CD8-positive, alpha-beta memory T cell (primary cell): ENCODE results near the gene SELL. TPM values are rescaled to one million over a fixed set of nuclear protein-coding genes. Genes with fewer than 3 reads are reported as not detected.
A peak's percentile ranks its signal among the peaks of the same experiment; 100 is the strongest.
"Not testable (repeated sequence)": the region's sequence is repeated elsewhere in the genome, so short reads cannot be mapped to it uniquely, and the experiment has no call there.

Experiments used
- CTCF ChIA-PET: fragments of 350-600 bp; sonication (Branson Sonifier 250); formaldehyde crosslinking; loops from one replicate; lab custom pipeline; 2021; ENCODE audit warnings: antibody characterized with exemption; lab: Charles Lee
- POLR2A ChIA-PET: fragments of 350-600 bp; sonication (Branson Sonifier 250); formaldehyde crosslinking; loops from one replicate; lab custom pipeline; 2021; ENCODE audit warnings: antibody characterized with exemption; lab: Charles Lee
- DNase-seq, 5 donors: peaks; one replicate each; pipeline versions ENCODE4 v3.0.0 to v3.0.0-alpha.2; 2020 to 2022; ENCODE audit warnings: mixed read lengths in 1 of 5
- H3K27ac ChIP-seq: one replicate; pipeline ENCODE4 v1.7.0; 2013; ENCODE audit warnings: low read depth, mild to moderate bottlenecking, low read length, moderate library complexity
- H3K27me3 ChIP-seq: 2 replicates; pipeline ENCODE4 v1.7.0; 2013; ENCODE audit warnings: low read length, mild to moderate bottlenecking; ENCODE audit not compliant: insufficient read depth, poor library complexity, severe bottlenecking
- H3K36me3 ChIP-seq: 2 replicates; pipeline ENCODE4 v1.7.0; 2013; ENCODE audit warnings: mild to moderate bottlenecking, low read length, moderate library complexity; ENCODE audit not compliant: insufficient read depth
- H3K4me1 ChIP-seq: 2 replicates; pipeline ENCODE4 v1.7.0; 2013; ENCODE audit warnings: mild to moderate bottlenecking, low read length, moderate library complexity; ENCODE audit not compliant: insufficient read depth
- H3K4me3 ChIP-seq: 2 replicates; pipeline ENCODE4 v1.7.0; 2013; ENCODE audit warnings: mild to moderate bottlenecking, low read length
- H3K9me3 ChIP-seq: 2 replicates; pipeline ENCODE4 v1.7.0; 2013; ENCODE audit warnings: mild to moderate bottlenecking, low read length
- H3K27ac Mint-ChIP-seq, 8 donors: one replicate each; pipeline ENCODE4 v1.8.0; 2020 to 2021; ENCODE audit warnings: mixed read lengths in 8 of 8, mild to moderate bottlenecking in 6 of 8, inconsistent platforms in 3 of 8, moderate library complexity in 3 of 8
- H3K27me3 Mint-ChIP-seq, 2 donors: one replicate each; pipeline ENCODE4 v1.8.0; 2020 to 2021; ENCODE audit warnings: mixed read lengths in 2 of 2, mild to moderate bottlenecking in 1 of 2, moderate library complexity in 1 of 2
- H3K36me3 Mint-ChIP-seq, 3 donors: one replicate each; pipeline ENCODE4 v1.8.0; 2020 to 2021; ENCODE audit warnings: mixed read lengths in 3 of 3, inconsistent platforms in 1 of 3, mild to moderate bottlenecking in 1 of 3
- H3K4me1 Mint-ChIP-seq, 3 donors: one replicate each; pipeline ENCODE4 v1.8.0; 2020 to 2021; ENCODE audit warnings: mixed read lengths in 3 of 3, inconsistent platforms in 1 of 3, mild to moderate bottlenecking in 1 of 3
- H3K4me3 Mint-ChIP-seq, 7 donors: one replicate each; pipeline ENCODE4 v1.8.0; 2020 to 2021; ENCODE audit warnings: mixed read lengths in 7 of 7, mild to moderate bottlenecking in 6 of 7, moderate library complexity in 4 of 7, inconsistent platforms in 2 of 7
- H3K9me3 Mint-ChIP-seq, 5 donors: one replicate each; pipeline ENCODE4 v1.8.0; 2020 to 2022; ENCODE audit warnings: mixed read lengths in 5 of 5, mild to moderate bottlenecking in 3 of 5, moderate library complexity in 2 of 5, inconsistent platforms in 1 of 5
- polyA plus RNA-seq: library from polyadenylated mRNA; unstranded; fragments of 300-500 nt; fragmentation: Illumina TruSeq; gene quantifications from one replicate; pipeline ENCODE4 v1.2.3, GENCODE V29; 2021
- total RNA-seq, 2 experiments: library from RNA; stranded (reverse); gene quantifications; one replicate each; pipeline ENCODE4 v1.2.3, GENCODE V29; 2021

The SELL gene
- total and polyA plus RNA-seq, 3 experiments from 2014 or later = 48.2 to 871 (median 48.5) TPM

- H3K4me1 Mint-ChIP-seq = no peaks in the 10 kb centered on the region
- CTCF ChIA-PET = no interaction called here
These were observed 12.3 kb upstream of the SELL start for GRCh38 chr1:169723763-169724162.

DNA sequence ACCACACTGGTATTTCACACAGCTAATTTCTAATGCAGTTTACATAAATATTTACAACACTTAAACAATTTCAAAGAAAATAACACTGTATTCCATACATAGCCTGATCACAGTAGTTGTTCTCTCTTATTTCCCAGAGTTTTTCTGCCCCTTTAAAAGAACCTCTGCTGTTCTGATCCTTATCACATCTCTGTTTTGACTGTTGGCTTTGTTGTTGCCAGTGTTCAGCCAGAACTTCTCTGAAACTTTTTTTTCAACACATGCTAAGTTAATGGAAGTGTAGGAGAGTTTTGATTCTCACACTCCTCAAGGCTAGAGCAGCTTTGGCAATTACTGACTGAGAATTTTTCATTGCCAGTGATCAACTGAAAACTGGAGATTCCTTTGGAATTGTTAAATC is 11.4 kb upstream of the SELL start:
- H3K27me3 Mint-ChIP-seq = peaks cover 4 to 50% of the 10 kb centered on the region in 2 donors
- no peaks in the 10 kb centered on the region for H3K9me3 ChIP-seq
- no peak overlapping the region for H3K27ac Mint-ChIP-seq
- no peaks in the 10 kb centered on the region for H3K4me1 ChIP-seq
- ChIA-PET CTCF (interaction anchor here (1.5 kb wide), 1 partner anchor 11 kb away, joined by 6 read pairs; no protein-coding TSS in a partner anchor), POLR2A (no interaction called here)
- no peaks in the 10 kb centered on the region for H3K36me3 Mint-ChIP-seq
- H3K27ac ChIP-seq = no peak overlapping the region
- peaks cover 4% of the 10 kb centered on the region for H3K27me3 ChIP-seq
- H3K4me3 ChIP-seq = no peak overlapping the region
- no peak overlapping the region for H3K4me3 Mint-ChIP-seq
- H3K4me1 Mint-ChIP-seq = no peaks in the 10 kb centered on the region
- no peak for DNase-seq
- no peaks in the 10 kb centered on the region for H3K36me3 ChIP-seq
- no peaks in the 10 kb centered on the region for H3K9me3 Mint-ChIP-seq

More at GRCh38 chr1:169723763-169724162, 12.3 kb upstream of the SELL start:
- no peak overlapping the region for H3K4me3 ChIP-seq
- no peaks in the 10 kb centered on the region for H3K9me3 ChIP-seq
- H3K36me3 ChIP-seq = no peaks in the 10 kb centered on the region
- POLR2A ChIA-PET = no interaction called here
- H3K4me1 ChIP-seq = no peaks in the 10 kb centered on the region
- no peak overlapping the region for H3K27ac ChIP-seq
- Mint-ChIP-seq H3K36me3 (no peaks in the 10 kb centered on the region), H3K27me3 (peaks cover 7 to 56% of the 10 kb centered on the region in 2 donors), H3K27ac (no peak overlapping the region), H3K4me3 (no peak overlapping the region), H3K9me3 (no peaks in the 10 kb centered on the region)
- DNase-seq = no peak
- H3K27me3 ChIP-seq = peaks cover 4% of the 10 kb centered on the region

DNA sequence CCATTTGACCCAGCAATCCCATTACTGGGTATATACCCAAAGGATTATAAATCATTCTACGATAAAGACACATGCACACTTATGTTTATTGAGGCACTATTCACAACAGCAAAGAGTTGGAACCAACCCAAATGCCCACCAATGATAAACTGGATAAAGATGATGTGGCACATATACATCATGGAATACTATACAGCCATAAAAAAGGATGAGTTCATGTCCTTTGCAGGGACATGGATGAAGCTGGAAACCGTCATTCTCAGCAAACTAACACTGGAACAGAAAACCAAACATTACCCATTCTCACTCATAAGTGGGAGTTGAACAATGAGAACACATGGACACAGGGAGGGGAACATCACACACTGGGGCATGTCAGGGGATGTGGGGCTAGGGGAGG is 3.7 kb upstream of the SELL start:
- H3K36me3 ChIP-seq, H3K27me3 ChIP-seq, H3K4me3 ChIP-seq, H3K27ac ChIP-seq, H3K9me3 ChIP-seq, H3K4me3 Mint-ChIP-seq, H3K27ac Mint-ChIP-seq, H3K27me3 Mint-ChIP-seq, H3K4me1 ChIP-seq, DNase-seq, H3K36me3 Mint-ChIP-seq: not testable (repeated sequence)
- H3K9me3 Mint-ChIP-seq = peaks cover 0 to 16% (median 7%) of the 10 kb centered on the region in 5 donors
- ChIA-PET CTCF (interaction anchor here (2.2 kb wide), 1 partner anchor 129 kb away, joined by 5 read pairs; the partner anchor contains the start of gene F5), POLR2A (interaction anchor here (0.7 kb wide), 1 partner anchor 13 kb away, joined by 4 read pairs; no protein-coding TSS in a partner anchor)
- H3K4me1 Mint-ChIP-seq = peaks cover 11 to 13% (median 12%) of the 10 kb centered on the region in 3 donors

GRCh38 chr1:169713090-169713489 is 1.7 kb upstream of the SELL start:
- H3K4me1 ChIP-seq, H3K9me3 ChIP-seq, H3K27me3 ChIP-seq, DNase-seq, H3K27ac ChIP-seq, H3K27ac Mint-ChIP-seq, H3K36me3 ChIP-seq, H3K27me3 Mint-ChIP-seq, H3K4me3 ChIP-seq, H3K4me3 Mint-ChIP-seq: not testable (repeated sequence)
- ChIA-PET CTCF (interaction anchor here (1.1 to 3.0 kb wide), 12 partner anchors 12 to 1110 kb away, joined by 3 to 59 read pairs (median 12); partner anchors contain the start of gene F5), POLR2A (interaction anchor here (1.6 kb wide), 1 partner anchor 127 kb away, joined by 3 read pairs; the partner anchor contains the start of gene F5)
- Mint-ChIP-seq H3K36me3 (peaks cover 8 to 12% (median 9%) of the 10 kb centered on the region in 3 donors), H3K4me1 (peaks cover 19 to 26% (median 22%) of the 10 kb centered on the region in 3 donors), H3K9me3 (peaks cover 0 to 16% (median 7%) of the 10 kb centered on the region in 5 donors)

GRCh38 chr1:169712309-169712631 is 850 bp upstream of the SELL start:
- peak overlapping the region in 1 of 8 donors; percentile 4 for H3K27ac Mint-ChIP-seq
- Histone ChIP-seq H3K4me3 (no peak overlapping the region), H3K4me1 (peaks cover 9% of the 10 kb centered on the region), H3K36me3 (no peaks in the 10 kb centered on the region), H3K27me3 (no peaks in the 10 kb centered on the region), H3K9me3 (no peaks in the 10 kb centered on the region), H3K27ac (no peak overlapping the region)
- peaks cover 2 to 5% of the 10 kb centered on the region in 2 donors for H3K27me3 Mint-ChIP-seq
- H3K9me3 Mint-ChIP-seq = peaks cover 0 to 16% (median 7%) of the 10 kb centered on the region in 5 donors
- CTCF ChIA-PET = interaction anchor here (0.7 to 3.0 kb wide), 36 partner anchors 9 to 1370 kb away, joined by 3 to 59 read pairs (median 4); partner anchors contain the start of genes F5, METTL18 and SCYL3
- POLR2A ChIA-PET = interaction anchor here (0.7 to 1.6 kb wide), 4 partner anchors 15 to 126 kb away, joined by 3 to 9 read pairs (median 6); partner anchors contain the start of gene F5
- H3K36me3 Mint-ChIP-seq = peaks cover 10 to 16% (median 11%) of the 10 kb centered on the region in 3 donors
- DNase-seq = no peak
- H3K4me3 Mint-ChIP-seq = peak overlapping the region in 6 of 7 donors; percentile 84 to 93 (median 85)
- H3K4me1 Mint-ChIP-seq = peaks cover 21 to 31% (median 28%) of the 10 kb centered on the region in 3 donors

- peak overlapping the region in 7 of 8 donors; percentile 32 to 95 (median 87) for H3K27ac Mint-ChIP-seq
- Histone ChIP-seq H3K27me3 (no peaks in the 10 kb centered on the region), H3K9me3 (no peaks in the 10 kb centered on the region), H3K27ac (no peak overlapping the region), H3K4me1 (peaks cover 45% of the 10 kb centered on the region), H3K4me3 (peak overlapping the region; percentile 71), H3K36me3 (peaks cover 27% of the 10 kb centered on the region)
- DNase-seq = no peak
- peaks cover 0 to 11% of the 10 kb centered on the region in 2 donors for H3K27me3 Mint-ChIP-seq
- peaks cover 0 to 9% (median 5%) of the 10 kb centered on the region in 5 donors for H3K9me3 Mint-ChIP-seq
- ChIA-PET POLR2A (interaction anchor here (1.0 kb wide), 1 partner anchor 16 kb away, joined by 3 read pairs; no protein-coding TSS in a partner anchor), CTCF (interaction anchor here (1.2 to 3.3 kb wide), 4 partner anchors 12 to 159 kb away, joined by 3 to 15 read pairs (median 5); no protein-coding TSS in a partner anchor)
- peak overlapping the region; percentile 83 to 93 (median 85) for H3K4me3 Mint-ChIP-seq
- peaks cover 35 to 52% (median 39%) of the 10 kb centered on the region in 3 donors for H3K36me3 Mint-ChIP-seq
- peaks cover 53 to 67% (median 64%) of the 10 kb centered on the region in 3 donors for H3K4me1 Mint-ChIP-seq
These were observed 2.8 kb downstream of the SELL start for GRCh38 chr1:169708647-169709046.

DNA sequence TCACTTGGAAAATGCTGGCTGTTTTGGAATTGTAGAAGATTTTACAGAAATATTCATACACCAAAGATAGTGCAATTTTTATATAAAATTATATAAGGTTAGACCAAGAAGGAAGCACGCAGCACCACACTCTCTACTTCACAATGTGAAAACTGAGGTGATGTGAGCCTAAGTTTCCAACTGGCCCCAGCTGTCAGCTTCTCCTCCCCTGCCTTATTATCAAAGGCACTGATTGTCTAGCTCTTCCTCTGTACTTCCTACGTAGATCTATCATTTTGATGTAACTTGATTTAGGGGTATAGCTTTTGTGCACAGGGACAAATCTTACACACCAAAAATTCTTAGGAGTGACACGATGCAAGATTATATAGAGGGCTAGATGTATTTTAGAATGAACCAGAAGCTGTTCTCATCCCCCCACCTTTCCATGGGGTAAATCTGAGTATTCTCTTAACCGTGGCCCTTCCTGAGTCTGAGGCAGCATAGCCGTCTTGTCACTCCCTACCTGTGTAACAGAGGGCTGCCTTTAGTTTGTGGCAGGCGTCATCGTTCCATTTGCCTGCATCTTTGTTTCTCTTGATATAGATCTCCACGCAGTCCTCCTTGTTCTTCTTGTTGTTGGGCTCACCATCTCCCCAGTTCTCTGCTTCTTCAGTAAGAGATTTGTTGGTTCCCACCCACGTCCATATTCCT is 3.4 kb downstream of the SELL start:
- peaks cover 51% of the 10 kb centered on the region for H3K4me1 ChIP-seq
- Mint-ChIP-seq H3K36me3 (peaks cover 39 to 58% (median 41%) of the 10 kb centered on the region in 3 donors), H3K27ac (peak overlapping the region; percentile 32 to 95 (median 86))

More for the DNA sequence above, 3.4 kb downstream of the SELL start:
- Mint-ChIP-seq H3K4me3 (peak overlapping the region; percentile 83 to 93 (median 85)), H3K4me1 (peaks cover 59 to 73% (median 70%) of the 10 kb centered on the region in 3 donors), H3K9me3 (peaks cover 0 to 5% (median 2%) of the 10 kb centered on the region in 5 donors), H3K27me3 (peaks cover 0 to 7% of the 10 kb centered on the region in 2 donors)
- Histone ChIP-seq H3K9me3 (no peaks in the 10 kb centered on the region), H3K27me3 (no peaks in the 10 kb centered on the region), H3K4me3 (peak overlapping the region; percentile 71), H3K36me3 (peaks cover 27% of the 10 kb centered on the region), H3K27ac (no peak overlapping the region)
- peak in 1 of 5 donors; percentile 59 for DNase-seq
- POLR2A ChIA-PET = interaction anchor here (0.9 to 1.0 kb wide), 3 partner anchors 9 to 106 kb away, joined by 3 to 4 read pairs (median 3); no protein-coding TSS in a partner anchor
- CTCF ChIA-PET = interaction anchor here (1.2 to 3.3 kb wide), 5 partner anchors 12 to 158 kb away, joined by 3 to 15 read pairs (median 6); partner anchors contain the start of gene F5
